ENCODE data around the gene SGCD.

Gene SGCD

GRCh38 chr5:156383510-156384265 is 56.7 kb downstream of the SGCD start:
- peak; percentile 90 for DNase-seq (ENCODE audit: low read depth)
- H3K4me3 ChIP-seq (ENCODE audit: control insufficient read depth, low read depth, low read length) = no peak overlapping the region
- no peak for TF ChIP-seq CTCF (conservative IDR thresholded peaks at IDR 0.05; ENCODE audit: control insufficient read depth, insufficient read depth, low read depth, low read length)

GRCh38 chr5:156385416-156385815 is 58.5 kb downstream of the SGCD start:
- no peak for DNase-seq (ENCODE audit: low read depth)
- H3K4me3 ChIP-seq (ENCODE audit: control insufficient read depth, low read depth, low read length) = no peak overlapping the region
- TF ChIP-seq CTCF (conservative IDR thresholded peaks at IDR 0.05; ENCODE audit: control insufficient read depth, insufficient read depth, low read depth, low read length) = no peak

- no peak overlapping the region for H3K4me3 ChIP-seq (ENCODE audit: control insufficient read depth, low read depth, low read length)
- DNase-seq (ENCODE audit: low read depth) = no peak
- no peak for TF ChIP-seq CTCF (conservative IDR thresholded peaks at IDR 0.05; ENCODE audit: control insufficient read depth, insufficient read depth, low read depth, low read length)
Observed at GRCh38 chr5:156386976-156387375, 60.0 kb downstream of the SGCD start.

GRCh38 chr5:156387391-156387790 is 60.4 kb downstream of the SGCD start:
- no peak overlapping the region for H3K4me3 ChIP-seq (ENCODE audit: control insufficient read depth, low read depth, low read length)
- DNase-seq (ENCODE audit: low read depth) = no peak
- TF ChIP-seq CTCF (conservative IDR thresholded peaks at IDR 0.05; ENCODE audit: control insufficient read depth, insufficient read depth, low read depth, low read length) = no peak

GRCh38 chr5:156388233-156388632 is 61.3 kb downstream of the SGCD start:
- no peak for TF ChIP-seq CTCF (conservative IDR thresholded peaks at IDR 0.05; ENCODE audit: control insufficient read depth, insufficient read depth, low read depth, low read length)
- DNase-seq (ENCODE audit: low read depth) = no peak

GRCh38 chr5:156391139-156391538 is 64.2 kb downstream of the SGCD start:
- TF ChIP-seq CTCF (conservative IDR thresholded peaks at IDR 0.05; ENCODE audit: control insufficient read depth, insufficient read depth, low read depth, low read length) = no peak
- DNase-seq (ENCODE audit: low read depth) = peak; percentile 43
- no peak overlapping the region for H3K4me3 ChIP-seq (ENCODE audit: control insufficient read depth, low read depth, low read length)

More at GRCh38 chr5:156388233-156388632, 61.3 kb downstream of the SGCD start:
- no peak overlapping the region for H3K4me3 ChIP-seq (ENCODE audit: control insufficient read depth, low read depth, low read length)

Data from fibroblast of mammary gland (primary cell).